ENCODE measurements around the gene PLLP. TPM values are rescaled to one million over a fixed set of nuclear protein-coding genes. Genes with fewer than 3 reads are reported as not detected.

The PLLP gene
- total RNA-seq, 1 experiment from 2014 or later, result 0.72 TPM

DNA sequence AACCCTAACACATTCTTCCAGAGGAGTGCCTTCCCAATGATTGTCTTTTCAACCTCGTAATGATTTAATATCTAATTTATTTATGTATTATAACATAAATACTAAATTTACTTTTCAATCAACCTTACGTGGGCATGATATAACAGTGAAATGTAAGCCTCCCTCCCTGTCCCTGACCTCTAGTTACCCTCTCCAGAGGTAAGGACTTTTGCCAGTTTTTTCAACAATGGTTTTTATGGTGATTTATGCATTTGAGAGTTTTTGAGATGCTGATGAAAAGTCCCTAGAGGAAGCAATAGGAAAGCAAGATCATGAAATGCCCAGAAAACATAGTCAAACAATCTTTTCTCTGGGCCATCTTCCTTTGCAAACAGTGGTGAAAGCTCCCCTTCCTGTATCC lies 35.2 kb upstream of the PLLP start:
- BruUV-seq (replicated peaks), result no TSS peak

DNA sequence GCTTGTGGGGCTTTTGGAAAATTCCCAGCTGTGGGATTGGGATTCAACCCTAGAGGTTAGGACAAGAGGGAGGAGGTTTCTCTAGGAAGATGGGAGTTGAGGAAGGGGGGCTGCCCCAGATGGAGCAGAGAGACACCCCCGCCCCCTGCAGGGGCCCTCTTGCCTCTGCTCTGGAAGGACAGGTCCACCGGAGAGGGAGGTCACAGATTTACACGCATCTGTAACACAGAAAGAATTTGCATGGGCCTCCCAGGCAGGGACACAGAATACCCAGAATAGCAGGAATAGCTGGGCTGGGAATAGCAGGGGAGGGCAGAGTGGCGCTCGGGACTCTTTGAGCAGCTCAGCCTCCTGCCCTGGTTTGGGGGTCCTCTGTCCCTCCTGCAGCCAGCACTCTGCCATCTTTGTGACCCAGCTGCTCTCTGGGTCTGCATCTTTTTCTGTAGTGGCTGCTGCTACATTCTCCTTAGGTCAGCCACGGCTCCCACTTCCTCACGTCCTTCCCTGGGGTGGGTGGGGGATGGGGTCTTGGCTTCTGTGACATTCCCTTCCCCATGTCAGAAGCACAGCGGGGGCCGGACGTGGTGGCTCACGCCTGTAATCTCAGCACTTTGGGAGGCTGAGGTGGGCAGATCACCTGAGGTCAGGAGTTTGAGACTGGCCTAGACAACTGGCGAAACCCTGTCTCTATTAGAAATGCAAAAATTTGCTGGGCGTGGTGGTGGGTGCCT lies 33.9 kb upstream of the PLLP start:
- ATAC-seq, result no peak
- no peaks in the 10 kb centered on the region for H3K27me3 ChIP-seq (ENCODE audit: control insufficient read depth, insufficient read depth, low read length)
- ChIA-PET CTCF (no interaction called here), POLR2A (no interaction called here)
- intact Hi-C loops (cut with micrococcal nuclease; ENCODE audit: unreplicated experiment), result loop anchor here (5.0 kb wide), 1 partner anchor 54 kb away; the partner anchor contains the start of gene CX3CL1
- in situ Hi-C loops (cut with HindIII; ENCODE audit: low pct_unique_long_range_greater_than_20kb, low sequenced_read_pairs), result no loop called here
- H3K36me3 ChIP-seq (ENCODE audit: control insufficient read depth, insufficient read depth, low read length), result no peaks in the 10 kb centered on the region
- peak overlapping the region; percentile 54; the same call in 1 of the 2 replicates for H3K27ac ChIP-seq (ENCODE audit: low read length)
- peaks cover 37% of the 10 kb centered on the region for H3K4me1 ChIP-seq (ENCODE audit: control insufficient read depth, insufficient read depth, low read length)
- TF ChIP-seq, protein P1, sequence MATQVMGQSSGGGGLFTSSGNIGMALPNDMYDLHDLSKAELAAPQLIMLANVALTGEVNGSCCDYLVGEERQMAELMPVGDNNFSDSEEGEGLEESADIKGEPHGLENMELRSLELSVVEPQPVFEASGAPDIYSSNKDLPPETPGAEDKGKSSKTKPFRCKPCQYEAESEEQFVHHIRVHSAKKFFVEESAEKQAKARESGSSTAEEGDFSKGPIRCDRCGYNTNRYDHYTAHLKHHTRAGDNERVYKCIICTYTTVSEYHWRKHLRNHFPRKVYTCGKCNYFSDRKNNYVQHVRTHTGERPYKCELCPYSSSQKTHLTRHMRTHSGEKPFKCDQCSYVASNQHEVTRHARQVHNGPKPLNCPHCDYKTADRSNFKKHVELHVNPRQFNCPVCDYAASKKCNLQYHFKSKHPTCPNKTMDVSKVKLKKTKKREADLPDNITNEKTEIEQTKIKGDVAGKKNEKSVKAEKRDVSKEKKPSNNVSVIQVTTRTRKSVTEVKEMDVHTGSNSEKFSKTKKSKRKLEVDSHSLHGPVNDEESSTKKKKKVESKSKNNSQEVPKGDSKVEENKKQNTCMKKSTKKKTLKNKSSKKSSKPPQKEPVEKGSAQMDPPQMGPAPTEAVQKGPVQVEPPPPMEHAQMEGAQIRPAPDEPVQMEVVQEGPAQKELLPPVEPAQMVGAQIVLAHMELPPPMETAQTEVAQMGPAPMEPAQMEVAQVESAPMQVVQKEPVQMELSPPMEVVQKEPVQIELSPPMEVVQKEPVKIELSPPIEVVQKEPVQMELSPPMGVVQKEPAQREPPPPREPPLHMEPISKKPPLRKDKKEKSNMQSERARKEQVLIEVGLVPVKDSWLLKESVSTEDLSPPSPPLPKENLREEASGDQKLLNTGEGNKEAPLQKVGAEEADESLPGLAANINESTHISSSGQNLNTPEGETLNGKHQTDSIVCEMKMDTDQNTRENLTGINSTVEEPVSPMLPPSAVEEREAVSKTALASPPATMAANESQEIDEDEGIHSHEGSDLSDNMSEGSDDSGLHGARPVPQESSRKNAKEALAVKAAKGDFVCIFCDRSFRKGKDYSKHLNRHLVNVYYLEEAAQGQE (IDR thresholded peaks at IDR 0.05; ENCODE audit: insufficient read depth in 1 of 2, low read depth in 2 of 2, low read length in 1 of 2), result no peak
- TF ChIP-seq SIN3A (IDR thresholded peaks at IDR 0.05; ENCODE audit: borderline replicate concordance, insufficient read depth, low read depth, low read length) (no peak), TCF7L2 (IDR thresholded peaks at IDR 0.05; ENCODE audit: low read depth, low read length) (no peak), POLR2AphosphoS5 (IDR thresholded peaks at IDR 0.05; ENCODE audit: low read depth, low read length) (no peak)
- TF ChIP-seq, protein P2, sequence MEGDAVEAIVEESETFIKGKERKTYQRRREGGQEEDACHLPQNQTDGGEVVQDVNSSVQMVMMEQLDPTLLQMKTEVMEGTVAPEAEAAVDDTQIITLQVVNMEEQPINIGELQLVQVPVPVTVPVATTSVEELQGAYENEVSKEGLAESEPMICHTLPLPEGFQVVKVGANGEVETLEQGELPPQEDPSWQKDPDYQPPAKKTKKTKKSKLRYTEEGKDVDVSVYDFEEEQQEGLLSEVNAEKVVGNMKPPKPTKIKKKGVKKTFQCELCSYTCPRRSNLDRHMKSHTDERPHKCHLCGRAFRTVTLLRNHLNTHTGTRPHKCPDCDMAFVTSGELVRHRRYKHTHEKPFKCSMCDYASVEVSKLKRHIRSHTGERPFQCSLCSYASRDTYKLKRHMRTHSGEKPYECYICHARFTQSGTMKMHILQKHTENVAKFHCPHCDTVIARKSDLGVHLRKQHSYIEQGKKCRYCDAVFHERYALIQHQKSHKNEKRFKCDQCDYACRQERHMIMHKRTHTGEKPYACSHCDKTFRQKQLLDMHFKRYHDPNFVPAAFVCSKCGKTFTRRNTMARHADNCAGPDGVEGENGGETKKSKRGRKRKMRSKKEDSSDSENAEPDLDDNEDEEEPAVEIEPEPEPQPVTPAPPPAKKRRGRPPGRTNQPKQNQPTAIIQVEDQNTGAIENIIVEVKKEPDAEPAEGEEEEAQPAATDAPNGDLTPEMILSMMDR (IDR thresholded peaks at IDR 0.05), result no peak
- no peak for DNase-seq (ENCODE audit: low read depth, low spot score)
- H3K4me3 ChIP-seq (ENCODE audit: low read depth in 2 of 2, low read length in 2 of 2), result no peak overlapping the region
- H3K9me3 ChIP-seq (ENCODE audit: control insufficient read depth, insufficient read depth, low read depth, low read length), result no peaks in the 10 kb centered on the region
- no TSS peak for BruUV-seq (replicated peaks)

More for the DNA sequence above, 35.2 kb upstream of the PLLP start:
- H3K27ac ChIP-seq (ENCODE audit: low read length), result 0 out of 2 replicates have a peak overlapping the region, but pooled peaks have one; percentile 17
- no peaks in the 10 kb centered on the region for H3K27me3 ChIP-seq (ENCODE audit: control insufficient read depth, insufficient read depth, low read length)
- in situ Hi-C loops (cut with HindIII; ENCODE audit: low pct_unique_long_range_greater_than_20kb, low sequenced_read_pairs) (no loop called here), intact Hi-C loops (cut with micrococcal nuclease; ENCODE audit: unreplicated experiment) (loop anchor here (5.0 kb wide), 1 partner anchor 53 kb away; the partner anchor contains the start of gene CX3CL1)
- no peak for TF ChIP-seq POLR2AphosphoS5 (IDR thresholded peaks at IDR 0.05; ENCODE audit: low read depth, low read length)
- TF ChIP-seq, protein P1 (IDR thresholded peaks at IDR 0.05; ENCODE audit: insufficient read depth in 1 of 2, low read depth in 2 of 2, low read length in 1 of 2), result no peak
- TF ChIP-seq, protein P2 (IDR thresholded peaks at IDR 0.05), result no peak
- no peak for TF ChIP-seq TCF7L2 (IDR thresholded peaks at IDR 0.05; ENCODE audit: low read depth, low read length)
- TF ChIP-seq SIN3A (IDR thresholded peaks at IDR 0.05; ENCODE audit: borderline replicate concordance, insufficient read depth, low read depth, low read length), result no peak
- DNase-seq (ENCODE audit: low read depth, low spot score), result no peak
- no peak overlapping the region for H3K4me3 ChIP-seq (ENCODE audit: low read depth in 2 of 2, low read length in 2 of 2)
- CTCF ChIA-PET, result no interaction called here
- no peak for ATAC-seq
- H3K36me3 ChIP-seq (ENCODE audit: control insufficient read depth, insufficient read depth, low read length), result no peaks in the 10 kb centered on the region
- H3K9me3 ChIP-seq (ENCODE audit: control insufficient read depth, insufficient read depth, low read depth, low read length), result no peaks in the 10 kb centered on the region
- POLR2A ChIA-PET, result no interaction called here
- peaks cover 32% of the 10 kb centered on the region for H3K4me1 ChIP-seq (ENCODE audit: control insufficient read depth, insufficient read depth, low read length)
